Subcutaneous adipose tissue (tissue), 4 donors: ENCODE data around the gene ALKBH1. TPM values are rescaled to one million over a fixed set of nuclear protein-coding genes. Genes with fewer than 3 reads are reported as not detected.

ENCODE experiments used
- total RNA-seq, 4 donors: library from RNA; depleted of rRNA; stranded (reverse); fragments of >200 nt; gene quantifications; one replicate each; pipeline ENCODE4 v1.1.0, GENCODE V29; 2016
- TF ChIP-seq, protein P1 (sequence below): fragments of 450-650 bp; IDR thresholded peaks from one replicate; pipeline ENCODE4 v1.5.1; 2016; ENCODE audit warnings: low read depth, mild to moderate bottlenecking, control low read depth, antibody characterized with exemption, moderate library complexity

Gene ALKBH1
- total RNA-seq, result 10 to 100 TPM in 3 of 4 donors, 1 to 10 TPM in 1; 7.5 to 14.0 (median 11.4) TPM

GRCh38 chr14:77707724-77708408, at the start of gene ALKBH1, which contains the start of gene SLIRP:
Gene ALKBH1 (minus strand): TSS chr14:77708023. CDS start chr14:77708004, 19 bp downstream.
Gene SLIRP (plus strand): TSS chr14:77708103. CDS start chr14:77708112, 9 bp downstream.
- TF ChIP-seq, protein P1, sequence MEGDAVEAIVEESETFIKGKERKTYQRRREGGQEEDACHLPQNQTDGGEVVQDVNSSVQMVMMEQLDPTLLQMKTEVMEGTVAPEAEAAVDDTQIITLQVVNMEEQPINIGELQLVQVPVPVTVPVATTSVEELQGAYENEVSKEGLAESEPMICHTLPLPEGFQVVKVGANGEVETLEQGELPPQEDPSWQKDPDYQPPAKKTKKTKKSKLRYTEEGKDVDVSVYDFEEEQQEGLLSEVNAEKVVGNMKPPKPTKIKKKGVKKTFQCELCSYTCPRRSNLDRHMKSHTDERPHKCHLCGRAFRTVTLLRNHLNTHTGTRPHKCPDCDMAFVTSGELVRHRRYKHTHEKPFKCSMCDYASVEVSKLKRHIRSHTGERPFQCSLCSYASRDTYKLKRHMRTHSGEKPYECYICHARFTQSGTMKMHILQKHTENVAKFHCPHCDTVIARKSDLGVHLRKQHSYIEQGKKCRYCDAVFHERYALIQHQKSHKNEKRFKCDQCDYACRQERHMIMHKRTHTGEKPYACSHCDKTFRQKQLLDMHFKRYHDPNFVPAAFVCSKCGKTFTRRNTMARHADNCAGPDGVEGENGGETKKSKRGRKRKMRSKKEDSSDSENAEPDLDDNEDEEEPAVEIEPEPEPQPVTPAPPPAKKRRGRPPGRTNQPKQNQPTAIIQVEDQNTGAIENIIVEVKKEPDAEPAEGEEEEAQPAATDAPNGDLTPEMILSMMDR, result no peak

GRCh38 chr14:77752799-77753516, 45.1 kb upstream of the ALKBH1 start:
- TF ChIP-seq, protein P1, result no peak

DNA sequence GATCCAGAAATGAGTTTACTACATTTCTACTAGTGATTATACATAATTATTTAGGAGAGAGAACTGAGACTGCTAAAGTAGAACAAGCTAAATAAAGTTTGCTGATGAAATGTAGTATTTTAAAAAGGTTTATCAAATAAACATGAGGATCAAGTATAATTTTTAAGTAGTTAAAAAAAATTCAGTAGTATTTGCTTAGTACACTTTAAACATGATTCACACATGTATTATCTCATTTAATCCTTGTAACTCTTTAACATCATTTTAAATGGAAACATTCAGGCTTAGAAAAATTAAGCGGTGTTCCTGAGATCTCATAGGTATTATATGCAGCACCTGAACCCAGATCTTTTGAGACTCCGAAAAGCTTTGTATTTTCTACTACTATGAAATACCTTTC, 44.4 kb upstream of the ALKBH1 start:
- TF ChIP-seq, protein P1, result no peak

DNA sequence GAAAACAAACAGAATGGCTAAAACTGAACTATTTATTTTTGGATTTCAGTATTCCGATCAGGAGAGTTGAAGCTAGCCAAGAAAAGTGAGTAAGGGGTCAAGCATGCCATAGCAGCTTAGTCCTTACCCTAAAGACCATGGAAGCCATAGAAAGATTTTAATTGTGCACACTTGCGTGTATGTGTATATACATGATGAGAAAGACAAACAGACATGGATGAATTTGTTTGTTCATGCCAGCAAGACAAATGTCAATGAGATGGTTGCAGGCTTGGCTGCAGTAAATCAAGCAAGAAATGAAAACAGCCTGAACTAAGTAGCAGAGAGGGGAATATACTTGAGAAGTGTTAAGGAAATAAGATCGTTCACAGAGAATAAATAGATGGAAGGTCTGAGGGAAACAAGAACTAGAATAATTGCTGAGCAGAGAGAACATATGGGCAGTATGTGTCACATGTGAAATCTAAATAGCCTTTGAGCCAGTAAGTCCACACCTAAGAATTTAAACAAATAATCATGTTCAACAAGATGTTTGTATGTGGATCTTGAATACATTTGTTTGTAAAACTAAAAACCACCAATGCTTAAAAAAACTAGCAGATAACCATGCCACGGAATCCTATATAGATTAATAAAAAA, 38.4 kb upstream of the ALKBH1 start:
- TF ChIP-seq, protein P1, result no peak

GRCh38 chr14:77741438-77741837, 33.6 kb upstream of the ALKBH1 start:
- TF ChIP-seq, protein P1, result no peak

- TF ChIP-seq, protein P1, result no peak
These were observed 30.9 kb upstream of the ALKBH1 start for GRCh38 chr14:77738559-77739250.
